GM12878 (cell line): Measurements from ENCODE around the gene EEF2K. TPM values are rescaled to one million over a fixed set of nuclear protein-coding genes. Genes with fewer than 3 reads are reported as not detected.

Experiments
- ATAC-seq: fragments of 200-7000 bp; cut with Tn5 transposase; 3 replicates; pipeline ENCODE4 v1.9.1; 2020; ENCODE audit warnings: mild to moderate bottlenecking, moderate library complexity
- BruUV-seq: library from RNA; stranded (reverse); fragments of 400-500 nt; replicated peaks from 2 replicates; lab custom pipeline; 2021; lab: Mats Ljungman, UMichigan
- CTCF ChIA-PET: fragments of 300-600 bp; sonication (Branson Sonifier 250); formaldehyde crosslinking; extraction: SDS; loops from one replicate; lab custom pipeline; 2021; ENCODE audit warnings: inconsistent platforms; lab: Yijun Ruan, JAX
- POLR2A ChIA-PET: fragments of 350-600 bp; formaldehyde crosslinking; extraction: SDS; loops from one replicate; lab custom pipeline; 2021; ENCODE audit warnings: inconsistent platforms; lab: Charles Lee
- RAD21 ChIA-PET: fragments of 300-600 bp; sonication (Branson Sonifier 250); formaldehyde crosslinking; loops from one replicate; lab custom pipeline; 2023; ENCODE audit warnings: antibody characterized with exemption; ENCODE audit not compliant: unreplicated experiment; lab: Charles Lee
- SMC1A ChIA-PET: fragments of 300-600 bp; sonication (Branson Sonifier 250); formaldehyde crosslinking; loops from one replicate; lab custom pipeline; 2023; ENCODE audit not compliant: unreplicated experiment, uncharacterized antibody; lab: Charles Lee
- DNase-seq: peaks from one replicate; pipeline ENCODE4 v3.0.0-alpha.2; 2011; ENCODE audit warnings: low read depth, low spot score
- FAIRE-seq: peaks from 3 replicates; lab custom pipeline; 2011; peaks lifted over from hg19 to GRCh38; lab: Jason Lieb, UNC
- H2AFZ ChIP-seq: 2 replicates; pipeline ENCODE4 v1.6.0; 2011; ENCODE audit warnings: low read depth, low read length, control low read depth; ENCODE audit not compliant: control insufficient read depth
- H3K27ac ChIP-seq: 2 replicates; pipeline ENCODE4 v1.5.1; 2011; ENCODE audit warnings: control low read depth; ENCODE audit not compliant: control insufficient read depth, insufficient read depth
- H3K27me3 ChIP-seq, 2 experiments: replicated peaks in 1 of 2; 2 replicates each; pipeline versions ENCODE4 v1.6.0 to v1.6.1; 2011; ENCODE audit warnings: low read length in 1 of 2; ENCODE audit not compliant: control insufficient read depth in 2 of 2, insufficient read depth in 2 of 2
- H3K36me3 ChIP-seq, 2 experiments: 2 replicates each; pipeline ENCODE4 v1.5.1; 2011; ENCODE audit warnings: low read length in 1 of 2; ENCODE audit not compliant: control insufficient read depth in 2 of 2, insufficient read depth in 2 of 2
- H3K4me1 ChIP-seq: 2 replicates; pipeline ENCODE4 v1.6.1; 2011; ENCODE audit warnings: mild to moderate bottlenecking, low read length, moderate library complexity, mixed read lengths; ENCODE audit not compliant: control insufficient read depth, insufficient read depth
- H3K4me2 ChIP-seq: 2 replicates; pipeline ENCODE4 v1.6.0; 2011; ENCODE audit warnings: control low read depth; ENCODE audit not compliant: control insufficient read depth, insufficient read depth
- H3K4me3 ChIP-seq: fragments of 200-600 bp; sonication (generic); 2 replicates; pipeline ENCODE4 v1.5.1; 2016
- H3K79me2 ChIP-seq: 2 replicates; pipeline ENCODE4 v1.6.0; 2011; ENCODE audit warnings: low read length; ENCODE audit not compliant: control insufficient read depth, insufficient read depth
- H3K9ac ChIP-seq: 2 replicates; pipeline ENCODE4 v1.8.0; 2011; ENCODE audit warnings: low read length, control low read depth, mixed read lengths; ENCODE audit not compliant: control insufficient read depth, insufficient read depth
- H3K9me3 ChIP-seq: replicated peaks from 3 replicates; pipeline ENCODE4 v1.5.1; 2011; ENCODE audit warnings: mild to moderate bottlenecking, low read length; ENCODE audit not compliant: control insufficient read depth, insufficient read depth
- H4K20me1 ChIP-seq: 2 replicates; pipeline ENCODE4 v1.6.0; 2011; ENCODE audit not compliant: control insufficient read depth, insufficient read depth
- BCL11A ChIP-seq: IDR thresholded peaks from 2 replicates; pipeline ENCODE4 v1.6.1; 2011; ENCODE audit warnings: low read depth, low read length
- CHD2 ChIP-seq: IDR thresholded peaks from 2 replicates; pipeline ENCODE4 v1.6.1; 2011; ENCODE audit warnings: low read depth, low read length, improper control_type of control experiment, borderline replicate concordance
- FOXK2 ChIP-seq: fragments of 450-650 bp; IDR thresholded peaks from 2 replicates; pipeline ENCODE4 v1.6.1; 2017; ENCODE audit warnings: mild to moderate bottlenecking, moderate library complexity
- FOXM1 ChIP-seq: IDR thresholded peaks from 2 replicates; pipeline ENCODE4 v1.6.1; 2012; ENCODE audit warnings: low read depth, mild to moderate bottlenecking, inconsistent platforms, low read length, moderate library complexity
- HDGF ChIP-seq: fragments of 450-650 bp; IDR thresholded peaks from 2 replicates; pipeline ENCODE4 v1.6.1; 2016; ENCODE audit warnings: antibody characterized with exemption
- NR2C1 ChIP-seq: fragments of 450-650 bp; IDR thresholded peaks from 2 replicates; pipeline ENCODE4 v1.6.1; 2017; ENCODE audit warnings: antibody characterized with exemption, mild to moderate bottlenecking, moderate library complexity
- PAX5 ChIP-seq: IDR thresholded peaks from 2 replicates; pipeline ENCODE4 v1.6.1; 2011; ENCODE audit warnings: low read depth, low read length, borderline replicate concordance
- RAD21 ChIP-seq: IDR thresholded peaks from 2 replicates; pipeline ENCODE4 v1.6.1; 2011; ENCODE audit warnings: mild to moderate bottlenecking, low read depth, low read length, moderate library complexity; ENCODE audit not compliant: insufficient read depth
- SUZ12 ChIP-seq: fragments of 200-600 bp; sonication (generic); IDR thresholded peaks from one replicate; pipeline ENCODE4 v1.6.1; 2018; ENCODE audit warnings: antibody characterized with exemption, mild to moderate bottlenecking; ENCODE audit not compliant: unreplicated experiment
- TARDBP ChIP-seq: IDR thresholded peaks from 2 replicates; pipeline ENCODE4 v1.6.1; 2016; ENCODE audit warnings: borderline replicate concordance
- TCF12 ChIP-seq: IDR thresholded peaks from 2 replicates; pipeline ENCODE4 v1.6.1; 2011; ENCODE audit warnings: low read depth, mild to moderate bottlenecking, low read length
- ZNF274 ChIP-seq: IDR thresholded peaks from one replicate; pipeline ENCODE4 v1.8.0; 2011; ENCODE audit not compliant: insufficient read length, insufficient read depth
- ZNF384 ChIP-seq: IDR thresholded peaks from 2 replicates; pipeline ENCODE4 v1.6.1; 2012; ENCODE audit warnings: low read depth, mild to moderate bottlenecking, low read length, improper control_type of control experiment, borderline replicate concordance
- WGBS: methylation state at CpG from one replicate; pipeline ENCODE4 v1.1.6; 2016; ENCODE audit warnings: low lambda C conversion rate; ENCODE audit not compliant: insufficient replicate concordance, insufficient coverage; ENCODE audit errors: missing lambda C conversion rate; 5-methylcytosine and 5-hydroxymethylcytosine counted together
- in situ Hi-C: fragments of 300-500 bp; cut with MboI; formaldehyde crosslinking; loops from 9 replicates; pipeline ENCODE4 v1.14.3; 2018; ENCODE audit warnings: mixed read lengths
- intact Hi-C: fragments of 100-400 bp; cut with micrococcal nuclease; formaldehyde crosslinking; loops from one replicate; pipeline ENCODE4 v1.14.2; 2022; ENCODE audit not compliant: unreplicated experiment
- polyA plus RNA-seq, 11 experiments: library from polyadenylated mRNA; depleted of rRNA in 4 of 11; unstranded in 6 of 11; stranded (reverse) in 5 of 11; fragments of >200 nt; fragmentation: Nextera tagmentation in 4 of 11; fragmentation: Illumina TruSeq in 1 of 11; extraction: Ambion mirVana in 4 of 11; extraction: Trizol in 1 of 11; gene quantifications; 1 replicate in 1 of 11; 2 replicates in 10 of 11; pipeline versions ENCODE4 v1.2.1 to v1.2.3, GENCODE V29; 2011 to 2016; ENCODE audit warnings: inconsistent platforms in 2 of 11, missing spikeins in 2 of 11, low read depth in 1 of 11
- total RNA-seq, 4 experiments: library from RNA; depleted of rRNA in 3 of 4; stranded (reverse); fragments of >200 nt in 3 of 4; fragmentation: Illumina TruSeq in 1 of 4; extraction: Trizol in 1 of 4; gene quantifications; 2 replicates each; pipeline versions ENCODE4 v1.2.1 to v1.2.3, GENCODE V29; 2013 to 2021
- TF ChIP-seq, protein P1 (sequence below): IDR thresholded peaks from 2 replicates; pipeline ENCODE4 v1.6.1; 2011; ENCODE audit warnings: low read depth, low read length, improper control_type of control experiment, borderline replicate concordance
- TF ChIP-seq, protein P2 (sequence below): IDR thresholded peaks from 2 replicates; pipeline ENCODE4 v1.6.1; 2012; ENCODE audit warnings: improper control_type of control experiment, low read depth, low read length; ENCODE audit not compliant: insufficient replicate concordance
- TF ChIP-seq, protein P3 (sequence below): IDR thresholded peaks from 2 replicates; pipeline ENCODE4 v1.6.1; 2011; ENCODE audit warnings: borderline replicate concordance, low read depth, mild to moderate bottlenecking, moderate library complexity, low read length; ENCODE audit not compliant: insufficient read depth, poor library complexity, severe bottlenecking
- TF ChIP-seq, protein P4 (sequence below): IDR thresholded peaks from 2 replicates; pipeline ENCODE4 v1.6.1; 2012; ENCODE audit warnings: low read length, inconsistent platforms

The EEF2K gene
- total and polyA plus RNA-seq, 10 of the 15 experiments (the other 5 are each of a cell fraction or from before 2014, with no cell fraction given), result 2.0 to 29.6 (median 12.2) TPM

DNA sequence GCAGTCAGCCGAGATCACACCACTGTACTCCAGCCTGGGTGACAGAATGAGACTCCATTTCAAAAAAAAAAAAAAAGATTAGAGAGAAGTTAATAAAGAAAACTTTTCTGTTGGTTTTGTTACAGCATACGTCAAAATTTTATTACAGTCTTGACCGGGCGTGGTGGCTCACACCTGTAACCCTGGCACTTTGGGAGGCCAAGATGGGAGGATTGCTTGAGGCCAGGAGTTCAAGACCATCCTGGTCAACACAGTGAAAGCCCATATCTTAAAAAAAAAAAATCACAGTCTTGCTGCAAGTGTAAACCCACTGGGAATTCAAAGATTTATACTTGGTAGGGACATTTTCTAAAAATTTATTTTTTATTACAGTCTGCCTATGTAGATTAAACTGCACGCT lies 84.9 kb downstream of the EEF2K start:
- WGBS, result 99% methylated on average over 5 of the region's 5 CpGs
- ChIA-PET POLR2A (no interaction called here), CTCF (no interaction called here), RAD21 (no interaction called here), SMC1A (no interaction called here)
- intact Hi-C loops, result no loop called here
- no peak for ATAC-seq
- Histone ChIP-seq H3K27ac (no peak overlapping the region), H3K4me3 (no peak overlapping the region), H3K27me3 (no peaks in the 10 kb centered on the region), H3K9me3 (no peaks in the 10 kb centered on the region), H3K4me2 (no peak overlapping the region), H3K9ac (no peak overlapping the region), H3K4me1 (peaks cover 2% of the 10 kb centered on the region; the same call in 1 of the 2 replicates), H2AFZ (no peak overlapping the region), H4K20me1 (no peaks in the 10 kb centered on the region), H3K36me3 (0 out of 4 replicates have a peak, but pooled peaks cover 0 to 3% of the 10 kb centered on the region in 2 experiments), H3K79me2 (no peaks in the 10 kb centered on the region)
- in situ Hi-C loops, result no loop called here
- no TSS peak for BruUV-seq
- FAIRE-seq, result no peak
- TF ChIP-seq RAD21, result no peak
- no peak for TF ChIP-seq HDGF
- TF ChIP-seq, protein P1, sequence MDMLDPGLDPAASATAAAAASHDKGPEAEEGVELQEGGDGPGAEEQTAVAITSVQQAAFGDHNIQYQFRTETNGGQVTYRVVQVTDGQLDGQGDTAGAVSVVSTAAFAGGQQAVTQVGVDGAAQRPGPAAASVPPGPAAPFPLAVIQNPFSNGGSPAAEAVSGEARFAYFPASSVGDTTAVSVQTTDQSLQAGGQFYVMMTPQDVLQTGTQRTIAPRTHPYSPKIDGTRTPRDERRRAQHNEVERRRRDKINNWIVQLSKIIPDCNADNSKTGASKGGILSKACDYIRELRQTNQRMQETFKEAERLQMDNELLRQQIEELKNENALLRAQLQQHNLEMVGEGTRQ, result no peak
- TF ChIP-seq ZNF384, result no peak
- TF ChIP-seq CHD2, result no peak
- no peak for TF ChIP-seq FOXK2
- no peak for TF ChIP-seq BCL11A
- TF ChIP-seq, protein P2, sequence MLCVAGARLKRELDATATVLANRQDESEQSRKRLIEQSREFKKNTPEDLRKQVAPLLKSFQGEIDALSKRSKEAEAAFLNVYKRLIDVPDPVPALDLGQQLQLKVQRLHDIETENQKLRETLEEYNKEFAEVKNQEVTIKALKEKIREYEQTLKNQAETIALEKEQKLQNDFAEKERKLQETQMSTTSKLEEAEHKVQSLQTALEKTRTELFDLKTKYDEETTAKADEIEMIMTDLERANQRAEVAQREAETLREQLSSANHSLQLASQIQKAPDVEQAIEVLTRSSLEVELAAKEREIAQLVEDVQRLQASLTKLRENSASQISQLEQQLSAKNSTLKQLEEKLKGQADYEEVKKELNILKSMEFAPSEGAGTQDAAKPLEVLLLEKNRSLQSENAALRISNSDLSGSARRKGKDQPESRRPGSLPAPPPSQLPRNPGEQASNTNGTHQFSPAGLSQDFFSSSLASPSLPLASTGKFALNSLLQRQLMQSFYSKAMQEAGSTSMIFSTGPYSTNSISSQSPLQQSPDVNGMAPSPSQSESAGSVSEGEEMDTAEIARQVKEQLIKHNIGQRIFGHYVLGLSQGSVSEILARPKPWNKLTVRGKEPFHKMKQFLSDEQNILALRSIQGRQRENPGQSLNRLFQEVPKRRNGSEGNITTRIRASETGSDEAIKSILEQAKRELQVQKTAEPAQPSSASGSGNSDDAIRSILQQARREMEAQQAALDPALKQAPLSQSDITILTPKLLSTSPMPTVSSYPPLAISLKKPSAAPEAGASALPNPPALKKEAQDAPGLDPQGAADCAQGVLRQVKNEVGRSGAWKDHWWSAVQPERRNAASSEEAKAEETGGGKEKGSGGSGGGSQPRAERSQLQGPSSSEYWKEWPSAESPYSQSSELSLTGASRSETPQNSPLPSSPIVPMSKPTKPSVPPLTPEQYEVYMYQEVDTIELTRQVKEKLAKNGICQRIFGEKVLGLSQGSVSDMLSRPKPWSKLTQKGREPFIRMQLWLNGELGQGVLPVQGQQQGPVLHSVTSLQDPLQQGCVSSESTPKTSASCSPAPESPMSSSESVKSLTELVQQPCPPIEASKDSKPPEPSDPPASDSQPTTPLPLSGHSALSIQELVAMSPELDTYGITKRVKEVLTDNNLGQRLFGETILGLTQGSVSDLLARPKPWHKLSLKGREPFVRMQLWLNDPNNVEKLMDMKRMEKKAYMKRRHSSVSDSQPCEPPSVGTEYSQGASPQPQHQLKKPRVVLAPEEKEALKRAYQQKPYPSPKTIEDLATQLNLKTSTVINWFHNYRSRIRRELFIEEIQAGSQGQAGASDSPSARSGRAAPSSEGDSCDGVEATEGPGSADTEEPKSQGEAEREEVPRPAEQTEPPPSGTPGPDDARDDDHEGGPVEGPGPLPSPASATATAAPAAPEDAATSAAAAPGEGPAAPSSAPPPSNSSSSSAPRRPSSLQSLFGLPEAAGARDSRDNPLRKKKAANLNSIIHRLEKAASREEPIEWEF, result no peak
- TF ChIP-seq FOXM1, result no peak
- TF ChIP-seq, protein P3, sequence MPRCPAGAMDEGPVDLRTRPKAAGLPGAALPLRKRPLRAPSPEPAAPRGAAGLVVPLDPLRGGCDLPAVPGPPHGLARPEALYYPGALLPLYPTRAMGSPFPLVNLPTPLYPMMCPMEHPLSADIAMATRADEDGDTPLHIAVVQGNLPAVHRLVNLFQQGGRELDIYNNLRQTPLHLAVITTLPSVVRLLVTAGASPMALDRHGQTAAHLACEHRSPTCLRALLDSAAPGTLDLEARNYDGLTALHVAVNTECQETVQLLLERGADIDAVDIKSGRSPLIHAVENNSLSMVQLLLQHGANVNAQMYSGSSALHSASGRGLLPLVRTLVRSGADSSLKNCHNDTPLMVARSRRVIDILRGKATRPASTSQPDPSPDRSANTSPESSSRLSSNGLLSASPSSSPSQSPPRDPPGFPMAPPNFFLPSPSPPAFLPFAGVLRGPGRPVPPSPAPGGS, result no peak
- TF ChIP-seq TCF12, result no peak
- no peak for TF ChIP-seq ZNF274
- TF ChIP-seq, protein P4, sequence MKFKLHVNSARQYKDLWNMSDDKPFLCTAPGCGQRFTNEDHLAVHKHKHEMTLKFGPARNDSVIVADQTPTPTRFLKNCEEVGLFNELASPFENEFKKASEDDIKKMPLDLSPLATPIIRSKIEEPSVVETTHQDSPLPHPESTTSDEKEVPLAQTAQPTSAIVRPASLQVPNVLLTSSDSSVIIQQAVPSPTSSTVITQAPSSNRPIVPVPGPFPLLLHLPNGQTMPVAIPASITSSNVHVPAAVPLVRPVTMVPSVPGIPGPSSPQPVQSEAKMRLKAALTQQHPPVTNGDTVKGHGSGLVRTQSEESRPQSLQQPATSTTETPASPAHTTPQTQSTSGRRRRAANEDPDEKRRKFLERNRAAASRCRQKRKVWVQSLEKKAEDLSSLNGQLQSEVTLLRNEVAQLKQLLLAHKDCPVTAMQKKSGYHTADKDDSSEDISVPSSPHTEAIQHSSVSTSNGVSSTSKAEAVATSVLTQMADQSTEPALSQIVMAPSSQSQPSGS, result no peak
- no peak for TF ChIP-seq SUZ12
- no peak for TF ChIP-seq PAX5
- no peak for TF ChIP-seq NR2C1
- no peak for TF ChIP-seq TARDBP
- DNase-seq, result no peak
